HTERT RPE-1 (cell line): ENCODE measurements around the gene RPS19.
"Not testable (repeated sequence)": the region's sequence is repeated elsewhere in the genome, so short reads cannot be mapped to it uniquely, and the experiment has no call there.

ENCODE experiments used
- in situ Hi-C: fragments of 300-500 bp; cut with MboI; formaldehyde crosslinking; loops from 4 replicates; pipeline ENCODE4 v1.14.3; 2020; ENCODE audit warnings: low sequenced_read_pairs

The RPS19 gene

GRCh38 chr19:41859213-41859617 lies 840 bp upstream of the RPS19 start:
- in situ Hi-C loops, result no loop called here

DNA sequence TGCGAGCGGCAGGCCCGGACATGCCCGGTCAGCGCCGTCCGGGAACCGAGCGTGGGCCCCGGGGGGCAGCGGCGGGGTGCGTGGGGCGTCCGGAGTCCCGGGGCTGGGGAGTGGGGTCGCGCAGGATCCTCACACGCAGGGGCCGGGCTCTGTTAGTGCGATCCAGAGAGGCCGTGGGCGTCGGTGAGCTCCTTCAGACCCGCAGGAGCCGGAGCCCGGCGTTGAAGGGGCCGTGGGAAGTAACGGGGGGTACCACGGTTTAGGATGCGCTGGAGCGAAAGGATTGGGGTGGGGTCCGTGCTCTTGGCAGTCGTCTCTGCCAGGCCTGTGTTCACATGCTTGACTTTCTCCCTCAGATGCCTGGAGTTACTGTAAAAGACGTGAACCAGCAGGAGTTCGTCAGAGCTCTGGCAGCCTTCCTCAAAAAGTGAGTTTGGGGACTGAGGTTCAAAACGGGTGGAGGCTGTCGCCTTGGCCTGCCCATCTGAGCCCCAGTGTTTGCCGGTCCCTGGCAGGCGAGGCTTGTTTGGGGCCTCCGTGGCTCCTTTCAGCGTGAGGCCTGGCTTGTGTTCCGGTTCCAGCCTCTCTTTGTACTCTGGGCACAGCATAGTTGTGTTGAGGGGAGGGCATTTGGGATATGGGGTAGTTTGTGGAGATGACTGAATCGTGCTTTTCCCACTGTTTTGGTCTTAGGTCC lies 512 bp downstream of the RPS19 start:
- in situ Hi-C loops, result no loop called here

- in situ Hi-C loops, result no loop called here
Measured at GRCh38 chr19:41861116-41861768, 1.2 kb downstream of the RPS19 start.

- in situ Hi-C loops, result no loop called here
Measured at GRCh38 chr19:41861846-41862245, 1.8 kb downstream of the RPS19 start.

DNA sequence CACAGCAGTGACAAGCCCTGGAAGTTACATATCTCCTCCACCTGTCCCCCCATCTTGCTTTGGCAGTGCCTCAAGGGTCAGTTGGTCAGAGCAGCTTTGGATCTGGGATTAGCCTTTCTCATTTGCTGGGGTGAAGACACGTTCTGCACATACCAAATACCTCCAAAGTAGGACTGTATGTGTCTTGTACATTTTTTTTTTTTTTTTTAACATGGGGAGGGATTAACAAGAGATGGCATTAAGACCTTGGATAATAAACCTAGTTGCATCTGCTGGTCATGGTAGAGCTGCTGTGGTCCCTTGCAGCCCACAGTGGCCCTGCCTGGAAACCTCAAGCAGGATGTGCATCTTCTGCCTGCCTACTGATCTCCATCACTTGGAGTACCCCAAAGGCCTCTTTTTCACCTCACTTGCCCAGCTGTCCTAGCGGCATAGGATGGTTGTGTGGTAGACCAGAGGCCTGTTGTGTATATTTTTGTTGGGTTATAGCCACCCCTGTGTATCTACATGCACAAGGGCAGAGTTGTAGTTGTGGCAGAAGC lies 2.5 kb downstream of the RPS19 start:
- in situ Hi-C loops, result no loop called here

DNA sequence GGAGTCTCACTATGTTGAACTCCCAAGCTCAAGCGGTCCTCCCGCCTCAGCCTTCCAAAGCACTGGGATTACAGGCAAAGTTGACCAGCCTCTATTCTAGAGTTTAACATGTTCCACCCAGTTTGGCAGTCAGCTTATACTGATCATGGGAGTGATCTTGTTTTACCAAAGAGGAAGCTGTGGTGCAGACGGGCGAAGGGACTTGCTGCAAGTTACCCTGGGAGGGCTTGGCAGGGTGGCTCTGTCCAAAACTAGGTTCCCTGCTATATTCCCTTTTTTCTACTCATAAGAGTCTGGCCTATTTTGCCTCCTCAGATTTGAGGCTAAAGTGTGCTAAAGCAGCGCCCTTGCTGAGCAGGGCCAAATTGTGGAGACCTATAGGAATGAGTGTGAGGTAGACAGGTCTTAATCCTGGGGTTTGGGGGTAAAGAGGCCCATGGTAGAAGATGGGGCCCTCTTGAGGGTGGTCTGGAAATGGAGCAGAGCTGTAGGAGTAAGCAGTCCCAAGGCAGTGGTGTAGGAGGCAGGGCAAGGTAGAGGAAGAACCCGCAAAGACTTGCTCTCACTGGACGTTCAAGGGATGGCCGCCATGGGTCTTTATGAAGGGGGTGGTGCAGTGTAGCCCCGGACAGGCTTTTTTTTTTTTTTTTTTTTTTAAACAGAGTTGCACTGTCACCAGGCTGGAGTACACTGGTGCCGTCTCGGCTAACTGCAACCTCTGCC lies 3.3 kb downstream of the RPS19 start:
- in situ Hi-C loops, result no loop called here

DNA sequence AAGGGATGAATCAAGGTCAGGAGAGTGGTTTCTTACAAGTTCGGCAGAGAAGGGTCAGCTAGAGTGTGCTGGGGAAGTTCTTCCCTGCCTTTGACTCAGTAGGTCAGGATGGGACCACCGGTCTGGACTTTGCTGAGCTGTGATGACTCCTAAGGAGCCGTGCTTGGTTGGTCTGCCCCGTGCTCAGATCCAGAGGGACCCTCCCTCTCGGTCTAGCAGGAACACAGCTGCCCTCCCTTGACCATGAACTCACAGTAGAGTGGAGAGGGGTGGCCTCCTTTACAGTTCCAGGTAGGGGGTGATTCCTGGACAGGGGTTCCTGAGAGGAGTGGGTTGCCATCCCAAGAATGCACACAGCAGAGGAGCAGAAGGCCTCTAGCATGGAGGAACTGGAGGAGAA lies 4.3 kb downstream of the RPS19 start:
- in situ Hi-C loops, result no loop called here

- in situ Hi-C loops, result no loop called here
Measured at GRCh38 chr19:41866284-41866683, 6.2 kb downstream of the RPS19 start.

- in situ Hi-C loops, result no loop called here
Measured at GRCh38 chr19:41868120-41868988, 8.3 kb downstream of the RPS19 start.

- in situ Hi-C loops, result no loop called here
Measured at GRCh38 chr19:41868989-41869300, 8.9 kb downstream of the RPS19 start.

GRCh38 chr19:41869374-41869955 lies 9.4 kb downstream of the RPS19 start:
- in situ Hi-C loops, result no loop called here

DNA sequence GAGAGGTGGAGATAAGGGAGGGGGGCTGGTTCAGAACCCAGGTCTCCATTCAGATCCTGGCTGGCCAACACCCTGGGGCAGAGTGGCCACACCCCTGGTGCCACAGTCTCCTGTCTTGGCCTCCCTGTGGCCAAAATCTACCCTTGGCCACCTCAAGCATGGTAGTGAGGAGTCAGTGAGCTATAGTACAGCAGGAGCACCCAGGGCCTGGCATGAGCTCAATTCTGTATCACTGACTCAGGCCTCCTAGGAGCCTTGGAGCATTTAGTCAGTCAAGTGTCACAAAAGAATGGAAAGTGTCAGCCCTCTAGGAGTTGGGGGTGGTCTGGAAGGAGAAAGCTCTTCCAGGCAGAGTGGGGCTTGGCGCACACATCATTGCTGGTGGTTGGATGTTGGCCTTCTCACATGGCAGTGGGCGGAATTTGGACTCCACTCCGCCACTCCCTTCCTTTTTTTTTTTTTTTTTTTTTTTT lies 10.4 kb downstream of the RPS19 start:
- in situ Hi-C loops, result no loop called here

DNA sequence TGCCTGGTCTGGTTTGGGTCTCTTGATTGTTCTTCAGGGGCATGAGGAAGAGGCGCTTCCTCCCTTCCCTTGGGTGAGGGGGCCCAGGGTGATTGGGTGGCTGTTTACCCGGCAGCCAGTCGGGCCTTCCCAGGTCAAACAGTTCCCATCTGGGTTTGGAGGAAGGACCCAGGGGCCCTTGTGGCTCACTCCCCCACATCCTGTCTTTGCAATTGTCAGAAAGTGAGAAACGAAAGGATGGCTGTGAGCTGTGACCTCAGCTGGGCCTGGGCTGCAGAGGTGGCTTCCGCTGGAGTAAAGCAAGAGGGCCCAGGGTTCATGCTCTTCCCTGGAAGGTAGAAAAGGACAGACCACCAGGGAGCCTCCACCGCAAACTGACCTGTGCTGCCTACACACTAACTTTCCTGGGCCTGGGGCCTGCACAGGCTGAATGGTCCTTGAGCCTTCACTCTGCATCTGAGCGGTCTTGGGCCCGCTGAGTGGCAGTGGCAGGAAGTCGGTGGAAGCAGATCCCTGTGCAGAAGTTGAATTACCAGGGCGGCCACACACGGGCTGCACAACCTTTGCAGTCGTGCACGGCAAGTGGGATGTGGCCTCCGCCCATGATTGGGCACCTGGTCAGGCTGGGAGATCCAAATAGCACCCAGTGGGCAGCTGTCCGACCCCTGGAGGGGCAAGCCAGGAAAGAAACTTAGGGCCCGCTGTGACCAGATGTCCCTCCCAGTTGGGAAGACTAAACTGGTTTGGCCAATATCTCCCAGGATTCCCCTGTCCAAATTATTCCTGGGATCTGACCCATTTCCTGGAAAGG lies 11.7 kb downstream of the RPS19 start:
- in situ Hi-C loops, result no loop called here

DNA sequence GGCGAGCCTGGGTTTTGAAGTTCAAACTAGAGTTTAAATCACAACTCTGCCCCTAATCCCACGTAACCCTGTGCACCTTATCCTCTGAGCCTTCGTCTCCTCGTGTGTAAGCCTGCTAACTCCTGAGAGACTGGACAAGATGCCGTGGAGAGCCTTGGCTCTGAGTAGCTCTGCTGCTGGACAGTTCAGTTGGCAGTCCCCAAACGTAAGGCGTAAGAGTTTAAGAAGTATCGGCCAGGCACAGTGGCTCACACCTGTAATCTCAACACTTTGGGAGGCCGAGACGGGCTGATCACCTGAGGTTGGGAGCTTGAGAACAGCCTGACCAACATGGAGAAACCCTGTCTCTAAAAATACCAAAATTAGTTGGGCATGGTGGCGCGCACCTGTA lies 12.3 kb downstream of the RPS19 start:
- in situ Hi-C loops, result no loop called here

GRCh38 chr19:41872775-41873647 lies 13.0 kb downstream of the RPS19 start:
- in situ Hi-C loops, result no loop called here

- in situ Hi-C loops, result not testable (repeated sequence)
Measured at GRCh38 chr19:41875973-41876372, 15.9 kb downstream of the RPS19 start.

DNA sequence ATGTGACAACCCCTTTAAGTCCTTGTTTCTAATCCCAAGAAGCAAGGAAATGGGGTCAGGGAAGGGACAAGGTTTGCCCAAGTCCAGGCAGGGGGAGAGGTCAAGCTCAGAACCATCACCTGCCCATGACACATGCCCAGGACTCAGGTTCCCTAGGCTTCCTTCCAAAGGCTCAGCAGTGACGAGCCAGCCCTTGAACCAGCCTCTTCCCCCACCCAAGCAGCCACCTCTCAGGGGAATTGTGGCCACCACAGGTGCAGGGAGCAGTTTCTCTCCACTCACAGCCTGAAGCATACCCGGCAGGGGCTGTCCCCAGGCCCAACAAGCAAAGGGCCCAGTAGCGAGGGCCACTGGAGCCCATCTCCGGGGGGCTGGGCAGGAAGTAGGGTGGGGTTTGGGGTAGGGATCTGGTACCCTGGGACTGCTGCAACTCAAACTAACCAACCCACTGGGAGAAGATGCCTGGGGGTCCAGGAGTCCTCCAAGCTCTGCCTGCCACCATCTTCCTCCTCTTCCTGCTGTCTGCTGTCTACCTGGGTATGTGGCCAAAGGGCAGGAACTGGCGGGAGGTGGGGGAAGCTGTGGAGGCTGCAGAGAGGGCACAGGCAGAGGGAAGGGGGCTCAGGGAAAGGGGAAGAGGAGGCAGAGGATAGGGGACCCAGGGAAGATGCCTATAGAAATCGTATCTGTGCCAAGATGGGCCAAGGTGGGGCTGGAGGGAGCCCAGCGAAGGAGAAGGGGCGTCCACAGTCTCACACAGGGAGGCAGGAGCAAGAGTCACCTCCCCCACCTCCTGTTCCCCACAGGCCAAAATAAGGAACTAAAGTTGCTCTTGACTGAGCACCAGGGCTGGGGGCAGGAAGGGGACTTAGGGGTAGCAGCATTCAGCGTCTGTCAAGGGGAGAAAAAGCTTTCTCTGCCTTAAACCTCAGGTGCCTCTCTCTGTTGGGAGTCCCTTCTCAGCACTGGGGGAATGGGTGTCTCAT lies 17.1 kb downstream of the RPS19 start, which contains the start of gene CD79A:
TSS of gene CD79A (plus strand) at position 433 of the 986 bp plus-strand sequence. CDS start at position 459, 26 bp downstream.
- in situ Hi-C loops, result no loop called here
